Hepatocyte (in vitro differentiated cells): Measurements from ENCODE around the gene LMAN2L. TPM values are rescaled to one million over a fixed set of nuclear protein-coding genes. Genes with fewer than 3 reads are reported as not detected.

Source experiments
- DNase-seq: peaks from one replicate; pipeline ENCODE4 v3.0.0-alpha.2; 2016; ENCODE audit warnings: low spot score
- H2AFZ ChIP-seq: fragments of 200-600 bp; sonication (generic); 2 replicates; pipeline ENCODE4 v1.6.0; 2016; ENCODE audit warnings: antibody characterized with exemption, mild to moderate bottlenecking
- H3K27ac ChIP-seq: fragments of 200-600 bp; sonication (generic); 2 replicates; pipeline ENCODE4 v1.5.1; 2016; ENCODE audit warnings: mild to moderate bottlenecking
- H3K27me3 ChIP-seq: fragments of 200-600 bp; sonication (generic); 2 replicates; pipeline ENCODE4 v1.6.1; 2016
- H3K36me3 ChIP-seq: fragments of 200-600 bp; sonication (generic); replicated peaks from 2 replicates; pipeline ENCODE4 v1.5.1; 2016; ENCODE audit warnings: low read depth; ENCODE audit not compliant: insufficient read depth
- H3K4me1 ChIP-seq: fragments of 200-600 bp; sonication (generic); 2 replicates; pipeline ENCODE4 v1.5.1; 2016; ENCODE audit warnings: mild to moderate bottlenecking, moderate library complexity; ENCODE audit not compliant: insufficient read depth
- H3K4me2 ChIP-seq: fragments of 200-600 bp; sonication (generic); 2 replicates; pipeline ENCODE4 v1.6.0; 2016
- H3K4me3 ChIP-seq: fragments of 200-600 bp; sonication (generic); 2 replicates; pipeline ENCODE4 v1.5.1; 2016; ENCODE audit warnings: mild to moderate bottlenecking
- H3K79me2 ChIP-seq: fragments of 200-600 bp; sonication (generic); 2 replicates; pipeline ENCODE4 v1.6.0; 2017; ENCODE audit warnings: mild to moderate bottlenecking
- H3K9me2 ChIP-seq: fragments of 200-600 bp; sonication (generic); replicated peaks from 2 replicates; pipeline ENCODE4 v1.6.0; 2017; ENCODE audit warnings: mild to moderate bottlenecking; ENCODE audit not compliant: insufficient read depth
- H3K9me3 ChIP-seq: fragments of 200-600 bp; sonication (generic); 2 replicates; pipeline ENCODE4 v1.5.1; 2016; ENCODE audit warnings: low read depth, mild to moderate bottlenecking
- H4K20me1 ChIP-seq: fragments of 200-600 bp; sonication (generic); 2 replicates; pipeline ENCODE4 v1.6.0; 2016; ENCODE audit warnings: mild to moderate bottlenecking; ENCODE audit not compliant: insufficient read depth, poor library complexity, severe bottlenecking
- CTCF ChIP-seq: fragments of 200-600 bp; sonication (generic); IDR thresholded peaks from 2 replicates; pipeline ENCODE4 v1.5.1; 2016; ENCODE audit warnings: antibody characterized with exemption, mild to moderate bottlenecking; ENCODE audit not compliant: poor library complexity
- EZH2 ChIP-seq: fragments of 200-600 bp; sonication (generic); IDR thresholded peaks from 2 replicates; pipeline ENCODE4 v1.6.1; 2016; ENCODE audit warnings: antibody characterized with exemption, mild to moderate bottlenecking, borderline replicate concordance
- EZH2phosphoT487 ChIP-seq: fragments of 200-600 bp; sonication (generic); IDR thresholded peaks from one replicate; pipeline ENCODE4 v1.6.1; 2018; ENCODE audit warnings: antibody characterized with exemption, mild to moderate bottlenecking, low read depth, moderate library complexity; ENCODE audit not compliant: unreplicated experiment, severe bottlenecking
- WGBS: methylation state at CpG from one replicate; pipeline ENCODE4 v1.1.6; 2016; ENCODE audit warnings: low lambda C conversion rate; ENCODE audit errors: missing lambda C conversion rate; 5-methylcytosine and 5-hydroxymethylcytosine counted together
- polyA plus RNA-seq: library from polyadenylated mRNA; unstranded; fragments of >200 nt; fragmentation: Nextera tagmentation; extraction: Ambion mirVana; gene quantifications from 2 replicates; pipeline ENCODE4 v1.2.1, GENCODE V29; 2016
- total RNA-seq: library from RNA; depleted of rRNA; stranded (reverse); fragments of >200 nt; gene quantifications from 2 replicates; pipeline ENCODE4 v1.2.3, GENCODE V29; 2014

The LMAN2L gene
- total and polyA plus RNA-seq, 2 experiments from 2014 or later: 35.6 to 46.7 TPM

GRCh38 chr2:96727431-96727830, 12.4 kb downstream of the LMAN2L start:
- DNase-seq: no peak
- H4K20me1 ChIP-seq: no peaks in the 10 kb centered on the region
- TF ChIP-seq EZH2 (no peak), CTCF (no peak), EZH2phosphoT487 (no peak)
- H3K27ac ChIP-seq: no peak overlapping the region
- 97% methylated on average over 5 of the region's 5 CpGs for WGBS
- no peaks in the 10 kb centered on the region for H3K4me1 ChIP-seq
- H3K4me2 ChIP-seq: no peak overlapping the region
- no peaks in the 10 kb centered on the region for H3K27me3 ChIP-seq
- no peaks in the 10 kb centered on the region for H3K9me2 ChIP-seq
- H3K36me3 ChIP-seq: no peaks in the 10 kb centered on the region
- H2AFZ ChIP-seq: no peak overlapping the region
- H3K79me2 ChIP-seq: no peaks in the 10 kb centered on the region
- H3K9me3 ChIP-seq: no peaks in the 10 kb centered on the region
- H3K4me3 ChIP-seq: no peak overlapping the region

- Histone ChIP-seq H3K27me3 (no peaks in the 10 kb centered on the region), H3K4me3 (no peak overlapping the region), H3K9me2 (no peaks in the 10 kb centered on the region), H3K9me3 (no peaks in the 10 kb centered on the region), H3K36me3 (no peaks in the 10 kb centered on the region), H3K79me2 (no peaks in the 10 kb centered on the region), H4K20me1 (no peaks in the 10 kb centered on the region), H3K4me1 (no peaks in the 10 kb centered on the region), H3K4me2 (no peak overlapping the region), H3K27ac (no peak overlapping the region), H2AFZ (no peak overlapping the region)
- DNase-seq: no peak
- TF ChIP-seq CTCF (no peak), EZH2 (no peak), EZH2phosphoT487 (no peak)
- WGBS: 87% methylated on average over 4 of the region's 4 CpGs
These were observed 13.7 kb downstream of the LMAN2L start for GRCh38 chr2:96726131-96726530.

- H3K9me2 ChIP-seq: no peaks in the 10 kb centered on the region
- H3K27ac ChIP-seq: no peak overlapping the region
- H3K4me2 ChIP-seq: no peak overlapping the region
- DNase-seq: no peak
- H3K36me3 ChIP-seq: no peaks in the 10 kb centered on the region
- H3K27me3 ChIP-seq: no peaks in the 10 kb centered on the region
- no peak overlapping the region for H2AFZ ChIP-seq
- H3K9me3 ChIP-seq: no peaks in the 10 kb centered on the region
- no peak overlapping the region for H3K4me3 ChIP-seq
- no peak for TF ChIP-seq EZH2phosphoT487
- no peak for TF ChIP-seq EZH2
- no peak for TF ChIP-seq CTCF
- no peaks in the 10 kb centered on the region for H4K20me1 ChIP-seq
- no peaks in the 10 kb centered on the region for H3K79me2 ChIP-seq
- no peaks in the 10 kb centered on the region for H3K4me1 ChIP-seq
These were observed 23.5 kb downstream of the LMAN2L start for GRCh38 chr2:96716388-96716787.

- H3K27ac ChIP-seq: no peak overlapping the region
- no peak for DNase-seq
- no peaks in the 10 kb centered on the region for H4K20me1 ChIP-seq
- no peak overlapping the region for H2AFZ ChIP-seq
- H3K4me2 ChIP-seq: no peak overlapping the region
- no peaks in the 10 kb centered on the region for H3K36me3 ChIP-seq
- no peaks in the 10 kb centered on the region for H3K9me3 ChIP-seq
- WGBS: 91% methylated on average over 5 of the region's 5 CpGs
- no peaks in the 10 kb centered on the region for H3K4me1 ChIP-seq
- TF ChIP-seq EZH2phosphoT487: no peak
- TF ChIP-seq CTCF: no peak
- TF ChIP-seq EZH2: no peak
- H3K79me2 ChIP-seq: no peaks in the 10 kb centered on the region
- no peak overlapping the region for H3K4me3 ChIP-seq
- H3K27me3 ChIP-seq: no peaks in the 10 kb centered on the region
- no peaks in the 10 kb centered on the region for H3K9me2 ChIP-seq
These were observed 24.2 kb downstream of the LMAN2L start for GRCh38 chr2:96715658-96716057.
